Stimulated activated CD8-positive, alpha-beta memory T cell treated with anti-CD3 and anti-CD28 coated beads, Interleukin-2, amount 100 ng/mL, for 1 hour (primary cell): ENCODE results near the gene OR10G8.

Source experiments
- DNase-seq, 2 donors: peaks; one replicate each; pipeline ENCODE4 v3.0.0-alpha.2; 2020; ENCODE audit warnings: low read depth in 2 of 2

Gene OR10G8

DNA sequence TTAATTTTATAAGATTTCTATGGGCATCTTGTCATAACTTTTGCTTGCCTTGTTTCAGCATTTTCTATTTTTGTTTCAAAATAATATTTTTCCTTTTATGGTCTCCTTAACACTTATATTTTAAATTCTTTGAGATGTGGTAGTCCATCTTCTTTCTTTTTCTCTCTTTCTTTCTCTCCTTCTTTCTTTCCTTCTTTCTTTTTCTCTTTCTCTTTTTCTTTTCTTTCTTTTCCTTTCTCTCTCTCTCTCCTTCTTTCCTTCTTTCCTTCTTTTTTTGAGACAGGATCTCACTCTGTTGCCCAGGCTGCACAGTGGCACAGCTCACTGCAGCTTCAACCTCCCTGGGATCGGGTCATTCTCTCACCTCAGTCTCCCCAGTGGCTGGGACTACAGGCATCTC lies 50.7 kb downstream of the OR10G8 start:
- DNase-seq: no peak

DNA sequence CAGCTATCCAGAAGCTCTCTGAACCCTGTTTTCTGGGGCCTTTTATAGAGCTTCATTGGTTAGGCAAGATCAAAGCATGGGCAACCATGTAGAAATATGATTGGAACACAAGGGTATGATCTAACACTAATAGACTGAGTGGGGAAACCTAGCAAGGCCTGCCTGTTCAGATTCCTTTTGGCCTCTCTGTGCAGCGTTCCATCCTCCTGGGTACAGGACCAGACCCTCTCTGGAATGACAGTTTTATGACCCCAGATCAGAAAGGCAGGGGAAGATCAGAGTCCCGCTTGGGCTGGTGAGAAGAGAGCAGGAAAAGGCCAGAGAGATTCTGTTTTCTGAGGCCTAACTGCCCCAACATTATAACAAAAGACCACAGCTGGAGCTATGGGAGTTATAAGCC lies 52.0 kb downstream of the OR10G8 start:
- no peak for DNase-seq

DNA sequence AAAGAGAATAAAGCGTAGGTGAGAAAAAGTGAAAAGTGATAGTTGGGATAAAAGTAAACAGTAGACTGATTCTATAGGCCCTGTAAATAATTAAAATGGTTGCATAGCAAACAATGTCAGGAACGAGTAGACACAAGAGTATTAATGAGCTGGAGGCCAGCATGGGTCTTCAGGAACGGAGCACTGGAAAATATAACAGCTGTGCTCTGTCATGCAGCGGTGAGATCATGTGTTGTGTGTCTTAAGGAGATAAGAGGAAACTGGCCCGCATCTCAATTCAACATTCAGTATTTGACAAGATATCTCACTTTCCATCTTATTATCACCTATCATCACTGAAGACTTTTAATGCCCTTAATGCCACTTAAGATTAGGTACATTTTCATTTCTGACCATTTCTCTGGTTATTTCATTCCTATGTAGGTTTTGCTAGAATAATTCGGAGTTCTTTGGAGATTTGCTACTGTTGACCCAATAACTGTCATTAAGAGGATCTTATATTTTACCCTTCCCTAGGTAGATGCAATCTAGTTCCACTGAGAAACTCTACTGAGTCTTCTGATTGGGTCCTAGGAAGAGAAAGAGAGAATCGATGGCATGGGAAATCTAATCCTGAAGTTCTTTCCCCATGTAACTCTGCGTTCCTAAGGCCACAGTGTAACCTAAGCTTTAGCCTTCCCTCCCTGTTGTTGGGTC lies 53.2 kb downstream of the OR10G8 start:
- DNase-seq: no peak
